Left ventricle myocardium inferior (tissue), 1 donor: Measurements from ENCODE around the gene PLEKHG4. TPM values are rescaled to one million over a fixed set of nuclear protein-coding genes. Genes with fewer than 3 reads are reported as not detected.

Source experiments
- DNase-seq: peaks from one replicate; pipeline ENCODE4 v3.0.0-alpha.2; 2020
- H3K27ac ChIP-seq: fragments of 200-600 bp; replicated peaks from 2 replicates; pipeline ENCODE4 v1.8.0; 2021
- H3K27me3 ChIP-seq: fragments of 200-600 bp; 2 replicates; pipeline ENCODE4 v1.8.0; 2021; ENCODE audit warnings: low read depth
- H3K36me3 ChIP-seq: fragments of 200-600 bp; 2 replicates; pipeline ENCODE4 v1.8.0; 2021
- H3K4me1 ChIP-seq: fragments of 200-600 bp; 2 replicates; pipeline ENCODE4 v1.8.0; 2021
- H3K4me3 ChIP-seq: fragments of 200-600 bp; 2 replicates; pipeline ENCODE4 v1.8.0; 2021; ENCODE audit warnings: mild to moderate bottlenecking, moderate library complexity
- H3K9me3 ChIP-seq: fragments of 200-600 bp; replicated peaks from 2 replicates; pipeline ENCODE4 v1.8.0; 2021
- intact Hi-C: fragments of 100-400 bp; cut with micrococcal nuclease; formaldehyde crosslinking; loops from one replicate; pipeline ENCODE4 v1.11.0; 2022
- total RNA-seq: library from RNA; stranded (reverse); fragmentation: NEBNext Ultra II Directional; extraction: Animal tissue kit (Norgen Biotek cat#: 25700); gene quantifications from one replicate; pipeline ENCODE4 v1.2.1, GENCODE V29; 2021
- TF ChIP-seq, protein P1 (sequence below): fragments of 200-600 bp; IDR thresholded peaks from 2 replicates; pipeline ENCODE4 v1.8.0; 2021; ENCODE audit warnings: antibody characterized with exemption, mild to moderate bottlenecking, borderline replicate concordance
- donor health status: DM: no; HTN: yes; CAD: no; lungs with severe emphysema.

Gene PLEKHG4
- total RNA-seq, 1 donor from 2014 or later: 1.1 TPM

DNA sequence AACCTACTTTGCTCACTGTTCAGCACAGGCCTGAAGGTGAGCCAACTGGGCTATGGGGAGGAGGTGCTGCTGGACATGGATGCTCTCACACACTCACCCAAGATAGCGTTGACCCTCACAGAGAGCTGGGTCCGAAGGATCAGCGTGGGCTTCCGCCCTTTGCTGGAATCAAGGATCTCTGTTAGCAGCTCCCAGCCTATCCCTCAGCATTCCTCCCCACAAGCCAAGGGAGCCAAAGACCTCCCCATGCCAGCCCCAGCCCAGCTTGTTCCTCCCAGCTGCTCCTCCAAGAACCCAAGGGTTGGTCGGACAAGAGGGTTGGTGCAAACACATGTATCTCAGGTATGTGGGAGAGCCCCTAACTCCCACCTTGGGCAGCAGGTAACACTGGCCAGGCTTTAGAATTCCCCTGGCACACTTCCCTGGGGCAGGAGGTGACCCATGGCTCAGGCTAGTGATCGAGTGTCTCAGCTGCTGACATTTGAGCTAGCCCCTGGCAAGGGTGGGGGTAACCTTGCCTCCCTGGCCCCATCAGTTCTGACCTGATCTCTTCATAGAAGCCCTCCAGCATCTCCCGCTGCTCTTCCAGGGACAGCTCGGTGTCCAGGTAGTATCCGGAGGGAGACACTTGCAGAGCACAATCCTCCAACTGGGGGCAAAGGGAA is 40.4 kb upstream of the PLEKHG4 start:
- Histone ChIP-seq H3K27me3 (no peaks in the 10 kb centered on the region), H3K36me3 (peaks cover 60% of the 10 kb centered on the region), H3K4me3 (no peak overlapping the region), H3K4me1 (peaks cover 43% of the 10 kb centered on the region), H3K9me3 (no peaks in the 10 kb centered on the region), H3K27ac (no peak overlapping the region)
- intact Hi-C loops: no loop called here
- TF ChIP-seq, protein P1, sequence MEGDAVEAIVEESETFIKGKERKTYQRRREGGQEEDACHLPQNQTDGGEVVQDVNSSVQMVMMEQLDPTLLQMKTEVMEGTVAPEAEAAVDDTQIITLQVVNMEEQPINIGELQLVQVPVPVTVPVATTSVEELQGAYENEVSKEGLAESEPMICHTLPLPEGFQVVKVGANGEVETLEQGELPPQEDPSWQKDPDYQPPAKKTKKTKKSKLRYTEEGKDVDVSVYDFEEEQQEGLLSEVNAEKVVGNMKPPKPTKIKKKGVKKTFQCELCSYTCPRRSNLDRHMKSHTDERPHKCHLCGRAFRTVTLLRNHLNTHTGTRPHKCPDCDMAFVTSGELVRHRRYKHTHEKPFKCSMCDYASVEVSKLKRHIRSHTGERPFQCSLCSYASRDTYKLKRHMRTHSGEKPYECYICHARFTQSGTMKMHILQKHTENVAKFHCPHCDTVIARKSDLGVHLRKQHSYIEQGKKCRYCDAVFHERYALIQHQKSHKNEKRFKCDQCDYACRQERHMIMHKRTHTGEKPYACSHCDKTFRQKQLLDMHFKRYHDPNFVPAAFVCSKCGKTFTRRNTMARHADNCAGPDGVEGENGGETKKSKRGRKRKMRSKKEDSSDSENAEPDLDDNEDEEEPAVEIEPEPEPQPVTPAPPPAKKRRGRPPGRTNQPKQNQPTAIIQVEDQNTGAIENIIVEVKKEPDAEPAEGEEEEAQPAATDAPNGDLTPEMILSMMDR: no peak
- DNase-seq: no peak

DNA sequence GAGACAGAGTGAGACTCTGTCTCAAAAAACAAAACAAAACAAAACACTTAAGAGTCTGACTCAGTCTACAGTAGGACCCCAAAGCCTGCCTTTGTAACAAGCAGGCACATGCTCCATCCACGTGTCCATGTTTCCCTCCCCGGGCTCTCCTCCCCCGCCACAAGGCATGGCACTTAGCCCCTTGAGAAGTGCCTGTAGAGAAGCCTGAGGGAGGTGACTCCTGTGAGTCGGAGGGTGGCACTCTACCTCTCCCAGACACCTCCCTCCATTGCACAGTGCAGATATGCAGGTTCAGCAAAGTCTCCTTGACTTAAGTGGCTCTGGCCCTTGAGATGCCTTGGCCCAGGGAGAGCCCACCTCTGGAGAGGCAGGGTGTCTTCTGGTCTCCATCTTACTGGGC is 38.8 kb upstream of the PLEKHG4 start:
- Histone ChIP-seq H3K36me3 (peaks cover 44% of the 10 kb centered on the region), H3K4me3 (peak overlapping the region; percentile 12), H3K9me3 (no peaks in the 10 kb centered on the region), H3K4me1 (peaks cover 58% of the 10 kb centered on the region), H3K27ac (peak overlapping the region; percentile 98), H3K27me3 (no peaks in the 10 kb centered on the region)
- TF ChIP-seq, protein P1: no peak
- intact Hi-C loops: loop anchor here (5.0 kb wide), 1 partner anchor 997 kb away; the partner anchor contains the start of gene ESRP2
- no peak for DNase-seq

DNA sequence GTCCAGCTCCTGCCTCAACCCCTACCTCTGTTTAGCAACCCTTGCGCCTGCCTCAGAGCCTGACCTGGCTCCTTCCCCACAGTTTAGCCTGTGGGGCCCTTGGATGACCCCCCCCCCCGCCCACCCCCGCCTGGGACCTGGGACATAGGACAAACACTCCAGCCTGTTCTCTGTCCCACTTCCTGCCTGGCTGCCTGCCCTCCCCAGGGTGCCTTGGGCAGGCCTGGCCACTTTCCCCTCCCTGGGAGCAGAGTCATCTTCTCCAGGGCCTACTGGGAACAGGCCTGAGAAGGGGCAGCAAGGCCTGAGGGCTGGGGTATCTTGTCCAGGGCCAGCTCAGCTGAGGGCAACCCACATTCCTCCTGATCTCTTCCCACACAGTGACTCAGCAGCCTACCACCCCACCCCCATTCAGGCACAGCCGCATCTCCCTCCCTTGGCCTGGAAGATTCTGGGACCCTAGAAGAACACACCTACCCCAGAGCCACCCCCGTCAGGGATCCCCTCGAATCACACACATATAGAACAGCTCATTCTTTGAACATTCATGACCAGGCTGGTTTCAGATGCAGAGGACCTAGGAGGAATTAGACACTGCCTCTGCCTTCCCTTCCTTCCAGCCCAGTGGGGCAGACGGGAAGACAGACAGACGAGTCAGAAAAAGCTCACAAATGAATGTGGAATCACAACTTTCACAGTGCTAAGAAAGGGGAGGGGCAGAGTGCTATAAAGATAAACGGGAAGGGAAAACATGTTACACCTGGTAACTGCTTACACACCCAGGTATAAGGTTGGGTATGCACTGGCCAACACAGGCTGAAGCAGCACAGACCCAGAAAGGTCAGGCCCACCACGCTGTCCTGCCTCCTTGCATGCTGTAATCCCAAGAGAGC is 38.1 kb upstream of the PLEKHG4 start:
- peak; percentile 81 for DNase-seq
- intact Hi-C loops: loop anchor here (5.0 kb wide), 1 partner anchor 996 kb away; the partner anchor contains the start of gene ESRP2
- no peaks in the 10 kb centered on the region for H3K9me3 ChIP-seq
- H3K36me3 ChIP-seq: peaks cover 36% of the 10 kb centered on the region
- peak overlapping the region; percentile 12 for H3K4me3 ChIP-seq
- H3K4me1 ChIP-seq: peaks cover 66% of the 10 kb centered on the region
- peak overlapping the region; percentile 98 for H3K27ac ChIP-seq
- H3K27me3 ChIP-seq: no peaks in the 10 kb centered on the region
- TF ChIP-seq, protein P1: no peak

DNA sequence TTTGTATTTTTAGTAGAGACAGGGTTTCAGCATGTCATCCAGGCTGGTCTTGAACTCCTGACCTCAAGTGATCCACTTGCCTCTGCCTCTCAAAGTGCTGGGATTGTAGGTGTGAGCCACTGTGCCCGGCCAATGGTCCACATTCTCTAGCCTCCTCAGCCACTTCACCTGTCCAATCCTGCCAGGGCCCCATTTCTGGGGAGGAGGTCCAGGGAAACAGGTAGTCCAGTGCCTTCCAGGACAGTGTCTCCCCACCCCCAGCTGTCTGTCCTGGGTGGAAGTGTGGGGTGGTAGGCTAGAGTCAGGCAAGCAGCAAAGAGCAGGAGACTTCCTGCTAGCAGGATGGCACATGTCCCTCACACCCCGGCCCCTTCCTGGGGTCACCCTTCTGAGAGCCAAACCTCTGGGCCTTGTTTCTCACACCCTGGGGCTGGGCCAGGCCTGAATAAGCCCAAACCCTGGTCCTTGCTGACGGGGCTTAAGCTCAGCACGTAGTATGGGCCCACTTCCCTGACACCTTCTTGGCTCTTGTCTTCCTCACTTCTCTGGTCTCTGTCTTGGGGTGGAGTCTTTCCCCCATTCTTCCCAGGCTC is 37.1 kb upstream of the PLEKHG4 start:
- Histone ChIP-seq H3K4me1 (peaks cover 75% of the 10 kb centered on the region), H3K9me3 (no peaks in the 10 kb centered on the region), H3K27me3 (no peaks in the 10 kb centered on the region), H3K27ac (peak overlapping the region; percentile 98), H3K4me3 (no peak overlapping the region), H3K36me3 (peaks cover 27% of the 10 kb centered on the region)
- TF ChIP-seq, protein P1: no peak
- intact Hi-C loops: loop anchor here (5.0 kb wide), 1 partner anchor 995 kb away; the partner anchor contains the start of gene ESRP2
- no peak for DNase-seq

DNA sequence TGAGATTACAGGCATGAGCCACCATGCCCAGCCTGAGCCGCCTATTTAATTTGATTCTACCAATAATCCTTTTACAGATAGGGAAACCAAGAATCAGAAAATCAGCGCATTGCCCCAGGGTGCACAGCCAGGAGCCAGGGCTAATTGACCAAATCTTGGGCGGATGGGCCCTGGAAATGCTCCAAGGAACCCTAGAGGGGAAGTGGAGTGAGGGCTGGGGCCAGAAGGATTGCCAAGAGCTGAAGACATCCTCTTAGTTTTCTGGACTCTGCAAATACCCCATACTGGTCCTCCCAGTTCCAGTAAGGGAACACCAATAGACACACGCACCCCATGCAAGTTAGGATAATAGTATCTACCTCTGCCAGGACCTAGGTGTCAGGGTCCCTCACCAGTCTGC is 35.9 kb upstream of the PLEKHG4 start:
- intact Hi-C loops: loop anchor here (5.0 kb wide), 1 partner anchor 994 kb away; the partner anchor contains the start of gene ESRP2
- TF ChIP-seq, protein P1: no peak

More for the DNA sequence above, 35.9 kb upstream of the PLEKHG4 start:
- H3K9me3 ChIP-seq: no peaks in the 10 kb centered on the region
- H3K36me3 ChIP-seq: peaks cover 15% of the 10 kb centered on the region
- peaks cover 86% of the 10 kb centered on the region for H3K4me1 ChIP-seq
- H3K4me3 ChIP-seq: no peak overlapping the region
- H3K27me3 ChIP-seq: peaks cover under 1% of the 10 kb centered on the region
- DNase-seq: no peak
- H3K27ac ChIP-seq: peak overlapping the region; percentile 98
